ENCODE data around the gene KCNJ4.

KCNJ4 gene

DNA sequence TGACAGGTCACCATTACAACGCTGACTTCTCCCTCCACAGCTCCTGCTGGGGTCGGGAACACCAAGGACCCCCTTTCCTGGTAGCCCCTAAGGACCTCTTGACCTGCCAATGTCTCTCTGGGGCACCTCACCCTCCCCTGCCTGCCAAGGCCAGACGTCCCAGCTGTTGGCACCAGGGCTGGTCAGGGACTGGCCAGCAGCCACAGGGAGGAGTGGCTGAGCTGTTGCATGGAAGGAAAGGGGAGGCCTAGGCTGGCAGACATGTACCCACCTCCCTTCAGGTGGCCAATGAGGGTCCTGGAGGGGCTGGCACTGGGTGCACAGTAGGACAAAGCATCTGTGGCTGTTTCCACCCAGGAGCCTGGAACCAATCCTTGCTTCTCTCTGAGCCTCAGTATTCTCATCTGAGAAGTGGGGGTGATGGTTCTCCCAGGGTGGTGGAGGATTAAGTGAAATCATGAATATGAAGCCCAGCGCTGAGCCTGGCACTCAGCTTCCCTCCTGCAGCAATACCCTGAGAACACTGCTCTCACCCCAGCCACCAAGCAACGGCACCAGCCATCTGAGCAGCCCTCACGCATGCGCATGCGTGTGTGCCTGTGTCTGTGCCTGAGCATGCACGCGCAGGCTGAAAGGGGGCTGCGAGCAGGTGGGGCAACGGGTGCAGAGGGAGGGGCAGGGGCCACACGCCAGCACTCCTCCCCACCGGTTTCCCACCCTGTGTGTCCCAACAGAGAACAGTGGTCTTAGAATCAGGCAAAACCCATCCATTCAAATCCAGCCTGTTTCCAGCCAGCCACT lies 5.9 kb downstream of the KCNJ4 start:
- Histone ChIP-seq H3K27me3 (ENCODE audit: control insufficient read depth, insufficient read depth, low read length) (no peaks in the 10 kb centered on the region), H3K27ac (no peak overlapping the region)
- TF ChIP-seq, protein P1, sequence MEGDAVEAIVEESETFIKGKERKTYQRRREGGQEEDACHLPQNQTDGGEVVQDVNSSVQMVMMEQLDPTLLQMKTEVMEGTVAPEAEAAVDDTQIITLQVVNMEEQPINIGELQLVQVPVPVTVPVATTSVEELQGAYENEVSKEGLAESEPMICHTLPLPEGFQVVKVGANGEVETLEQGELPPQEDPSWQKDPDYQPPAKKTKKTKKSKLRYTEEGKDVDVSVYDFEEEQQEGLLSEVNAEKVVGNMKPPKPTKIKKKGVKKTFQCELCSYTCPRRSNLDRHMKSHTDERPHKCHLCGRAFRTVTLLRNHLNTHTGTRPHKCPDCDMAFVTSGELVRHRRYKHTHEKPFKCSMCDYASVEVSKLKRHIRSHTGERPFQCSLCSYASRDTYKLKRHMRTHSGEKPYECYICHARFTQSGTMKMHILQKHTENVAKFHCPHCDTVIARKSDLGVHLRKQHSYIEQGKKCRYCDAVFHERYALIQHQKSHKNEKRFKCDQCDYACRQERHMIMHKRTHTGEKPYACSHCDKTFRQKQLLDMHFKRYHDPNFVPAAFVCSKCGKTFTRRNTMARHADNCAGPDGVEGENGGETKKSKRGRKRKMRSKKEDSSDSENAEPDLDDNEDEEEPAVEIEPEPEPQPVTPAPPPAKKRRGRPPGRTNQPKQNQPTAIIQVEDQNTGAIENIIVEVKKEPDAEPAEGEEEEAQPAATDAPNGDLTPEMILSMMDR (IDR thresholded peaks at IDR 0.05) = no peak

DNA sequence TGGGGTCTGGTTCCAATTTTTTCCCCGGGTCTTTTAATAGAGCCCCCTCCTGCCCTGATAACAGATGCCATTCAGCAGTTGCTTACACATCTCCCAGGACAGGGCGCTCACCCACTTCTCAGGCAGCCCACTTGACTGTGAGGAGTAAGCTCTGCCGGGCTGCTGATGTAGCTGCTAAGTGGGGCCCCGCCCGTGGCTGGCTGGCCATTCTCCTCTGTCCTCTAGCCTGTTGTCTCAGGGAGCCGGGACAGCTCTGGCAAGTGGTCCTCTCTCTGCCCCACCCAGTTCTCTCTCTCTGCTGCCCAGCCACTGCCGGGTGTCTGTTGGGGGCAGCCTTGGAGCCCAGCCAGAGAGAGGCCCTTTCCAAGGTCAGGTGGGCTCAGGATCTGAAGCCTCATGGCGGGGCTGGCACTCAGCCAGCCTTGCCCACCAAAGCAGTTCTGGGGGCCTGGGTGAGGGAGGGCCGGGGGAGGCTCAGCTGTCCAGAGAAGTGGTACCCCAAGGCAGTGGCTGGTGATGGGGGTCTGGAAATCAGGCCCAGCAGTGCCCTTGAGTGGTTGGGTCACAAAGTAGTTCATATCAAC lies 8.9 kb downstream of the KCNJ4 start:
- Histone ChIP-seq H3K27me3 (ENCODE audit: control insufficient read depth, insufficient read depth, low read length) (no peaks in the 10 kb centered on the region), H3K27ac (no peak overlapping the region), H3K79me2 (no peaks in the 10 kb centered on the region)

More for the DNA sequence above, 5.9 kb downstream of the KCNJ4 start:
- Histone ChIP-seq H3K4me2 (ENCODE audit: low read length) (no peak overlapping the region), H3K4me1 (no peaks in the 10 kb centered on the region), H3K36me3 (ENCODE audit: control insufficient read depth, insufficient read depth, low read length) (no peaks in the 10 kb centered on the region), H3K79me2 (no peaks in the 10 kb centered on the region), H3K9me3 (ENCODE audit: control insufficient read depth, low read length) (no peaks in the 10 kb centered on the region), H3K4me3 (ENCODE audit: low read depth, low read length) (no peak overlapping the region), H3K9ac (no peak overlapping the region), H2AFZ (no peak overlapping the region)

DNA sequence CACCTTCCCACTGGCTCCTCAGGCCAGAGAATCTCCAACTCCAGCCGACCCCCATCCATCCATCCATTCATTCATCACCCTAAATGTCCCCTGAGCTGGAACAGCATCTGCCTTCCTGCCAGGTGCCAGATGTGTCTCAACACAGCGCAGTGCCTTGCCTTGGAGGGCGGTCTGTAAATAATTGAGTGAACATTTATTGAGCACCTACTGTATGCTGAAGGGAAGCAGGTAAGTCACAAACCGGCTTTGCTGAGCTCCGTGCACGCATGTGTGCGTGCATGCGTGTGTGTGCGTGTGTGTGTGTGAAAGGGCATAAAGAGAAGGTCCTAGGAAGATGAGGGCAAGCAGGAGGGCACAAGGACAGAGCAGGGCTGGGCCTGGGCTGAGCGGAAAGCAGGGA lies 10.2 kb downstream of the KCNJ4 start:
- Histone ChIP-seq H3K36me3 (ENCODE audit: control insufficient read depth, insufficient read depth, low read length) (no peaks in the 10 kb centered on the region), H3K9me3 (ENCODE audit: control insufficient read depth, low read length) (no peaks in the 10 kb centered on the region), H3K27me3 (ENCODE audit: control insufficient read depth, insufficient read depth, low read length) (no peaks in the 10 kb centered on the region), H2AFZ (no peak overlapping the region), H3K4me2 (ENCODE audit: low read length) (no peak overlapping the region), H3K4me1 (no peaks in the 10 kb centered on the region), H3K4me3 (ENCODE audit: low read depth, low read length) (no peak overlapping the region), H3K9ac (no peak overlapping the region), H3K27ac (no peak overlapping the region), H3K79me2 (no peaks in the 10 kb centered on the region)
- TF ChIP-seq, protein P1 (IDR thresholded peaks at IDR 0.05) = no peak

More for the DNA sequence above, 8.9 kb downstream of the KCNJ4 start:
- no peak overlapping the region for H3K4me3 ChIP-seq (ENCODE audit: low read depth, low read length)
- H3K9ac ChIP-seq = no peak overlapping the region
- TF ChIP-seq, protein P1 (IDR thresholded peaks at IDR 0.05) = no peak
- no peak overlapping the region for H3K4me2 ChIP-seq (ENCODE audit: low read length)
- H3K36me3 ChIP-seq (ENCODE audit: control insufficient read depth, insufficient read depth, low read length) = no peaks in the 10 kb centered on the region
- H3K9me3 ChIP-seq (ENCODE audit: control insufficient read depth, low read length) = no peaks in the 10 kb centered on the region
- no peak overlapping the region for H2AFZ ChIP-seq
- no peaks in the 10 kb centered on the region for H3K4me1 ChIP-seq

DNA sequence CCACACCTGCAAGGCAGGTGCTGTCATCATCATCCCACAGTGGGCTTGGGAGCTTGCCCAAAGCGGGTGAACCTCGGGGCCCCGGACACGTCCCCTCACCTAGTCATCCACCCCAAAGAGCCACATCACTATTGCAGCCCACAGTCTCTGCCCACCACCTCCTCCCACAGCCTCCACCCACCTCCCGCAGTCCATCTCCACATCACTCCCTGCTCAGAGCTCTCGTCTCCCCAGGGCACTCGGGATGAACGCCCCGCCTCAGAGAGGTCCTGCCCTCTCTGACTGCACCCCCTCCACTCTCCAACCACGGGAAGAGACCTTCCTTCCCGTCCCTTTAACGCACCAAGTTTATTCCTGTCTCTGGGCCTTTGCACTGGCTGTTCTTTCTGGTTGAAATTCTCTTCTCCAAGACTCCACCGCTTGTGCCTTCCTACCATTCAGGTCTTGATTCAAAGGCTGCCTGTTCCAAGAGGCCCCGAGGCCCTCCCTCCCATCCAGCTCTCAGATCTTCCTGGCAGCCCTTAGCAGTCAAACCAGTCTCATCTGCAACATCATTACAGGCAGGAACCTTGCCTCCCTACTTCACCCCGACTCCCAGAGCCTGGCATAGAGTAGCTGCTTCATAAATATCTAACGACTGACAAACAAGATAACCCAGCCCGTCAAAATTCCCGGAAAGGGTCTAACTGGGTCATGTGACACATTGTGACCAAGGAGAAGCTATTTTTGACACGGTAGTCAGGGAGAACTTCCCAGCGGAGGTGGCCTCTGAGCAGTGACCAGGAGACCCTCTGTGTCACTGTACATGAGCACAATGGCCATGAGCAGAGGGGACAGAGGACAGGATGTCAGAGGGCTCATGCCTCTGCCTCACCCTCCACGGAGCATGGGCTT lies 11.1 kb downstream of the KCNJ4 start:
- Histone ChIP-seq H3K27ac (no peak overlapping the region), H3K4me2 (ENCODE audit: low read length) (no peak overlapping the region), H3K79me2 (no peaks in the 10 kb centered on the region), H3K9ac (no peak overlapping the region), H3K36me3 (ENCODE audit: control insufficient read depth, insufficient read depth, low read length) (no peaks in the 10 kb centered on the region), H3K4me3 (ENCODE audit: low read depth, low read length) (no peak overlapping the region), H3K4me1 (no peaks in the 10 kb centered on the region), H3K9me3 (ENCODE audit: control insufficient read depth, low read length) (no peaks in the 10 kb centered on the region), H3K27me3 (ENCODE audit: control insufficient read depth, insufficient read depth, low read length) (no peaks in the 10 kb centered on the region), H2AFZ (no peak overlapping the region)
- TF ChIP-seq, protein P1 (IDR thresholded peaks at IDR 0.05) = no peak
